Measurements from ENCODE around the gene DIDO1.

Gene DIDO1

DNA sequence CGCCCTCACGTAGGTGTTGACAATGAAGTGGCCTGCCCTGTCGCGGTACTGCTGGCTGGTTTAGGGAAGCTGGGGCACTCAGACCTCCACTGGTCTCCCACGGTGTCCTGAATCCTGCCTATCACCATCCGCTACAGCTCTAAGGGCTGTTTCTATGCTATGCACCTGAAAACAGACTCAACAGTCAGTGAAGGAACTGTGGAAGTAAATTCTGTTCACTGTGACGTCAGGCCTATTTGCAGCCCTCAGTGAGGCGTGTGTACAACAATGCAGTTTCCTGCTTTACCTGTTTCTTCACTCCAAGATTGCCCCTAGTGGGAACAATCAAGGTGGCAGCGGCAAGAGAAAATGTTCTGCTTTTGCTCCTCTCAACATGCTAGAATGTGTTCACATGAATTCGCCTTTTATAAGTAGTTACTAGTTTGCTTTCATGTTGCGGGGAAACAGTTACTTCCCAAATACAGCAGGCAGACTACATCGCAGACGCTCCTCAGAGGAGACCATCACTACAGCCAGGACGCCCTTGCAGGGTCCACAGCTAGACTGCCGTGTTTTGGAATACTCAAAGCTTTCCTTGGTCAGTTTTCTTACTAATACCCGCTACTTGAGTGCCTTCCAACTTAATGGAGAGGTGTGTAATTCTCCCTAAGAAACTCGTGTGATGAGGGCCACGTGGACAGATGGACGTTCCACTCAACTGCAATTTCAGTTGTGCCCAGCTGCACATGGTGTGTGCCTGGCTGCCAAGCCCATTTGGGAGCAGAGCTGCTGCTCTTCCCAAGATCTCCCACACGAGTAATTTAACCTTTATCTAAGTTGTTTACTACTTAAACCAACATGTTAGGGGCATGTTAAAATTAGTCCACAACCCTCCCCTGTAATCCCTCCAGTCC is 25.4 kb downstream of the DIDO1 start:
- Mint-ChIP-seq H3K9me3 (no peaks in the 10 kb centered on the region), H3K36me3 (ENCODE audit: insufficient read depth) (peaks cover 83% of the 10 kb centered on the region), H3K27me3 (no peaks in the 10 kb centered on the region), H3K4me1 (ENCODE audit: low read depth in 2 of 2) (peaks cover 26 to 38% of the 10 kb centered on the region in 2 donors), H3K27ac (peak overlapping the region in 1 of 2 donors; percentile 87), H3K4me3 (peak overlapping the region in 1 of 2 donors; percentile 73)
- no peak for DNase-seq
- peak; percentile 35 for ATAC-seq (replicated peaks)

DNA sequence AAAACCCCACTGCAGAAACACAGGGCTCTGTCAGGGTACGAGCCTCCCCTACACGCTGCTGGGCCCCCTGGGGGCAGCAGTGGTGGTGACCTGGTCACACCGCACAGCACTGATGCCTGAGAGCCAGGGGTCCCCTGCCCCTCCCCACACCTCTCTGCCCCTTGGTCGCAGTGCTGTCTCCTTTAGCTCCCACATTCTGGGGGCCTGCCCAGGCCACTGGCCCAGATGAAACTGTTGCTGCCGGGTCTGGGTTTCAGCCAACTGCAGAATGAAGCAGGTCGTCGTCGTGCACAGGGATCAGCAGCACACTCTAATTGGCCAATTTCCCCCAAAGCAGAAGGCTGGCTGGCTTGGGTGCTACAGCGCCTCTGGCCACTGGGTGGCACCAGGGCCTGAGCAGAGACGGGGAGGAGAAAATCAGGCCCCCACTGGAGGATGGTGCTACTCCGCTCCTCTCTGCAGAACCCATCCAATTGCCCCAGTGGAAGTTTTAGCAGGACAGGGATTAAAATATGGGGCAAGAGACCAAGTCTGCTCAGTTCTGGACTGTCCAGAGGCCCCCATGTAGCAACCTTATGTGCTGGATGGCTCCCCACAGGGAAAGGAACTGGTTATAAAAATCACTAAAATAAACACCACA is 26.1 kb downstream of the DIDO1 start:
- peaks cover 83% of the 10 kb centered on the region for H3K36me3 Mint-ChIP-seq (ENCODE audit: insufficient read depth)
- peaks cover 26 to 38% of the 10 kb centered on the region in 2 donors for H3K4me1 Mint-ChIP-seq (ENCODE audit: low read depth in 2 of 2)
- ATAC-seq (replicated peaks) (peak; percentile 91), DNase-seq (peak; percentile 75 to 84 (median 77))
- H3K27ac Mint-ChIP-seq = peak overlapping the region; percentile 87 to 89
- H3K27me3 Mint-ChIP-seq = no peaks in the 10 kb centered on the region
- no peaks in the 10 kb centered on the region for H3K9me3 Mint-ChIP-seq
- peak overlapping the region; percentile 27 to 73 for H3K4me3 Mint-ChIP-seq

DNA sequence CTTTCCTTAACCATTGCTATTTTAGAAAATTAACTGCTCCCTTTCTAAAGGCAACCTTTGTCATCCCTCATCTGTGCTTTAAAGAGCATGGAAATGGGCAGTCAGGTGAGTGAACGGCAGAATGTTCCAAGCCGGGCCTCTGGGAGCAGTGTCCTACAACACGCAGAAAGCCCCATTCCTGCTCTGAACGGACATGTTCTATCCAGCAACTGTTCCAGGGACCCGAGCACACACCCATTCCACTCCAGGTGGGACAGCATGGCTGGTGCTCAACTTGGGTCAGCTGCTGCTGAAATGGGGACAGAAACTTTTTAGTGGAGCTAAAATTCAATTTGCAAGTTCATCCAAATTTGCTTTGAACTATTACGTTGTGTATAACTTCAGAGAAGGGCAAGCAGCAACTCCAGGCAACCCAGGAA is 26.7 kb downstream of the DIDO1 start:
- Mint-ChIP-seq H3K4me1 (ENCODE audit: low read depth in 2 of 2) (peaks cover 26 to 35% of the 10 kb centered on the region in 2 donors), H3K4me3 (peak overlapping the region in 1 of 2 donors; percentile 73), H3K36me3 (ENCODE audit: insufficient read depth) (peaks cover 83% of the 10 kb centered on the region)

DNA sequence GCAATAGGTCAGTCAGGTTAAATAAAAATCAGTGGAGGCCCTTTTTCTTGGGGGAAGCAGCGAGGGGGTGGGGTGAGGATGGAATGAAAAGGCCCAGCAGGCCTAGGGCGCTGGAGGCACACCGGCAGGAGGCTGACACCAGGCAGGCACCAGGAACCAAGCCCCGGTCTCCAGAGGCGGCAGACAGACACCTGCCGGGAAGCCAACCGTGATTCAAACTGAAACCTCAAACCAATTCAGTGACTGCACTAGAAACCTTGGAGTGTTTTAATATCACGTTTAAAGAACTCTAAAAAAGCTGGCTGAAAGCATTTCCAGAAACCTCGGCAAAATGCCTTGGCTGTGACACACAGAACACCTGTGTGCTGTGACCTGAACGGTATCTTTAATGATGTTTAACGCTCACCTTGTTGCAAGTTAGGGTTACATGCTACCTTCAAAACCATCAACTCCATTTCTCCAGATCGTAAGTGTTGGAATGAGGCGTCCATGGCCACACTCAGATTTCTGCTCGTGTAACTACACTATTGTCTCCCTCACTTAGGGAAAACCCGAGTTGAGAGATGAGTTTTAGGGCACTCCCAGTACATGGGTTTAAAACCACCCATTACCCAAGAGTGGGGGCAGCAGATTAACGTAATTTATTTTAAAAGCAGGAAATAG is 27.2 kb downstream of the DIDO1 start:
- Mint-ChIP-seq H3K9me3 (no peaks in the 10 kb centered on the region), H3K4me1 (ENCODE audit: low read depth in 2 of 2) (peaks cover 26 to 35% of the 10 kb centered on the region in 2 donors), H3K36me3 (ENCODE audit: insufficient read depth) (peaks cover 83% of the 10 kb centered on the region), H3K27me3 (no peaks in the 10 kb centered on the region), H3K27ac (no peak overlapping the region), H3K4me3 (peak overlapping the region in 1 of 2 donors; percentile 30)
- ATAC-seq (replicated peaks) (no peak), DNase-seq (no peak)

More for the DNA sequence above, 26.7 kb downstream of the DIDO1 start:
- Mint-ChIP-seq H3K27ac (peak overlapping the region; percentile 87 to 89), H3K9me3 (no peaks in the 10 kb centered on the region), H3K27me3 (no peaks in the 10 kb centered on the region)
- no peak for ATAC-seq (replicated peaks)
- no peak for DNase-seq

DNA sequence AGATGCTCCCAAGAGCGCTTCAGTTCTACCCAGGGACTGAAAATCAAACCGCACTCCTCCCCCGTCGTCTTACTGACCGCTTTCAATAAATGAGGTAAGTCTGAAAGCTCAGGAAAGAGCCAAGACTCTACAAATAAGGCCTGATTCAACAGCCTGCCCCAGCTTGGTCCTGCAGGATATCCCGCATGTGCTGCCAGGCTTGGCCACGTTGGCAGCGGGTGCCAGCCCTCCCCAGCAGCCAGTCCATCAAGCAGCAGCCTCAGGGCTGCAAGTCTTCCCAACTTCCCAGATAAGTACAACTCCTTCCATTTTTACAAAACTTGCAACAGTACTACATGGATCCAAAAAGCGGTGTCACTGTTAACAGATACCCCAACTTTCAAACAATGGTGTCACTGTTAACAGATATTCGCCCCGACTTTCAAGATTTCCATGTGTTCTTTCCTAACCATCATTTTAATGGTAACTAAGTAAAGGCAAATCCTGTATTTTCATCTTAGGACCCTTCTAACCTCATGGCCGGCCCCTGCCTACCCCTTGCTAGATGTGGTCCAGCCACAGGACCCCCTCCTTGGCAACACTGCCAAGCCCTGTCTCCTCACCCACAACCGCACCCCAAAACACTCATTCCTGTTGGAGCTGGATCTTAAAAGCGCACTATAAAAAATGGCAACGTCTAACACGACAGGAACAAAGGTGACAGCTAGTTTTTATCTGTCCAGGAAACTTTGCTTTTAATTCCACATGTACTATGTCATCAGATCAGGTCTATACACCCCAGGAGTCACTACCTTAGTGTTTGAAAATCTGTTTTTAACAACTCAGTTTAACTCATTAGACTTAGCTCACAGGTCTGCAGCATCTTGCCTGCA is 28.0 kb downstream of the DIDO1 start:
- H3K27me3 Mint-ChIP-seq = no peaks in the 10 kb centered on the region
- H3K4me3 Mint-ChIP-seq = peak overlapping the region in 1 of 2 donors; percentile 30
- peak overlapping the region in 1 of 2 donors; percentile 38 for H3K27ac Mint-ChIP-seq
- peaks cover 26 to 35% of the 10 kb centered on the region in 2 donors for H3K4me1 Mint-ChIP-seq (ENCODE audit: low read depth in 2 of 2)
- DNase-seq (no peak), ATAC-seq (replicated peaks) (no peak)
- H3K36me3 Mint-ChIP-seq (ENCODE audit: insufficient read depth) = peaks cover 83% of the 10 kb centered on the region
- H3K9me3 Mint-ChIP-seq = no peaks in the 10 kb centered on the region

DNA sequence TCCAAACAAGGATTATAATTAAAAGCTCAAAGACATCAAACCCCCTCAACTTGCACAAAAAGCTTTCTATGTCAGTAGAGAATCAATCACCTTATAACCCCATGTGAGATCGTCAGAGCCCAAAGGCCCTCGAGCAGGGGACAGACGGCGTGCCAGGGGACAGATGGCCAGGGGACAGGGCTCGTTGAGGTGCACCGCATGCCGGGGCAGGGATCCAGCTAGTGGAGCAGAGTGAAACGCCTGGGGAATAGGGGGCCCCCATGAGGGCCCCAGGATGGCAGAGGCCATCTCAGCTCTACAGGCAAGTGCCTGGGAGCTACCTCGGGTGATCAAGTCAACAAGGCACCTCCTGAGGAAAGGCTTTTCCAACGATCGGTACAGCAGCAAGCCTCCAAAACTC is 28.6 kb downstream of the DIDO1 start:
- H3K4me3 Mint-ChIP-seq = no peak overlapping the region
- no peak for DNase-seq
- ATAC-seq (replicated peaks) = no peak
- H3K9me3 Mint-ChIP-seq = no peaks in the 10 kb centered on the region
- no peaks in the 10 kb centered on the region for H3K27me3 Mint-ChIP-seq
- H3K36me3 Mint-ChIP-seq (ENCODE audit: insufficient read depth) = peaks cover 83% of the 10 kb centered on the region
- peaks cover 26 to 35% of the 10 kb centered on the region in 2 donors for H3K4me1 Mint-ChIP-seq (ENCODE audit: low read depth in 2 of 2)
- H3K27ac Mint-ChIP-seq = peak overlapping the region in 1 of 2 donors; percentile 38

DNA sequence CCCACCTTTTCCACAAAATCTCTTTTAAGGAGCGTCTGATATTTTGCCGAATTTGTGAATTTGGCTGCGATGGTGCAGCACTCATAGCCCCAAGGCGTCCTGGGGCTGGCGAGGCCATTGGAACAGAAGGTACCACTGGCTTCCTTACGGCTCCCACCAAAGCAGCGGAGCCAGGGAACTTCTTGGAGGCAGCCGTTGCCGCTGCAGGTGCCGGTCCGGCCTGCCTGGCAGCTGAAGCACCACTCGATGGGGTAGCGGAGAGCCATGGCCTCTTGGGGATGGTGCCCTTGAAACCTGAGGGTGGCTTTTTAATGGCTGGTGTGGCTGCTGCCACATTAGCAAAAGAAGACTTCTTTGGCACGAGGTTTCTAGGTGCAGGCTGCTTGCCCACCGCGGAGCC is 29.8 kb downstream of the DIDO1 start:
- H3K9me3 Mint-ChIP-seq = no peaks in the 10 kb centered on the region
- DNase-seq (no peak), ATAC-seq (replicated peaks) (no peak)
- no peak overlapping the region for H3K27ac Mint-ChIP-seq
- H3K4me3 Mint-ChIP-seq = no peak overlapping the region
- peaks cover 26 to 35% of the 10 kb centered on the region in 2 donors for H3K4me1 Mint-ChIP-seq (ENCODE audit: low read depth in 2 of 2)
- no peaks in the 10 kb centered on the region for H3K27me3 Mint-ChIP-seq
- peaks cover 83% of the 10 kb centered on the region for H3K36me3 Mint-ChIP-seq (ENCODE audit: insufficient read depth)

DNA sequence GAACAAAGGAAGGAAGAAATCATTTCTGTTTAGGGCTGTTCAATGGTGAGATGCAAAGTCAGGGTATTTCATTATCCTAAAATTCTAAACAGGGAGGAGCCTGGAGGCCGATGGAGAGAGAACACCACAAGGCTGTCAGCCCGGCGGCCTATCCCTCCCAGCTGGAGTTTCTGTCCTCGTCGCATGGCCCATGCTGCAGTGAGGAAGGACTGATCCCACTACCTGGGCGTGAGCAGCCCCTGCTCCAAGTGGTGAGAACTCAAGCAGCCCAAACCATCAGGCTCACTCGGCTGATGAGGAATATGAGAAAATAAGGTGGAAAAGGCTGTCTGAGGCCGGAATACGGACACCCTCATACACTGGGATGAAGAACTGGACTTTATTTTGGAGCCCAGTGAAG is 30.8 kb downstream of the DIDO1 start:
- H3K27me3 Mint-ChIP-seq = no peaks in the 10 kb centered on the region
- H3K9me3 Mint-ChIP-seq = no peaks in the 10 kb centered on the region
- no peak for DNase-seq
- H3K27ac Mint-ChIP-seq = peak overlapping the region in 1 of 2 donors; percentile 65
- H3K4me1 Mint-ChIP-seq (ENCODE audit: low read depth in 2 of 2) = peaks cover 24 to 29% of the 10 kb centered on the region in 2 donors
- H3K4me3 Mint-ChIP-seq = no peak overlapping the region
- peaks cover 83% of the 10 kb centered on the region for H3K36me3 Mint-ChIP-seq (ENCODE audit: insufficient read depth)
- no peak for ATAC-seq (replicated peaks)

DNA sequence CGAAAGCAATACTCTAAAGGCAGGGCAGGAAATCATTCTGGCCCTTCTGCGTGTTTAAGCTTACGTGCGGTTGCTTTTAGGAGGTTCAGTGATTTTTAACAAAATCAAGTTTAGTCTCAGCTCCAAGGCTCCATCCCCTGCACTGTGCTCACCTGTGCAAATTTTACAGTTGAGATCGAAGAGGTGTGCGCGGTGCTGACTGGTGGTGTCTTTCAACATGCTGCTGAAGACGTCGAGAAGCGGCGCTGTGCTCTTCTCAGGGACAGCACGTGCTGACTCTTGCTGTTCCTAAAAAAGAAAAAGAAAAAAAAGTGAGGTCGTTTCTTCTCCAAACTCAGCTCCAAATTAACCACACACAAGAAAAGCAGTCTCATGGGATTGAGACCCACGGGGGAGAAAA is 32.0 kb downstream of the DIDO1 start:
- DNase-seq (no peak), ATAC-seq (replicated peaks) (no peak)
- H3K27me3 Mint-ChIP-seq = no peaks in the 10 kb centered on the region
- peaks cover 13 to 18% of the 10 kb centered on the region in 2 donors for H3K4me1 Mint-ChIP-seq (ENCODE audit: low read depth in 2 of 2)
- no peaks in the 10 kb centered on the region for H3K9me3 Mint-ChIP-seq
- no peak overlapping the region for H3K4me3 Mint-ChIP-seq
- H3K36me3 Mint-ChIP-seq (ENCODE audit: insufficient read depth) = peaks cover 88% of the 10 kb centered on the region
- no peak overlapping the region for H3K27ac Mint-ChIP-seq

DNA sequence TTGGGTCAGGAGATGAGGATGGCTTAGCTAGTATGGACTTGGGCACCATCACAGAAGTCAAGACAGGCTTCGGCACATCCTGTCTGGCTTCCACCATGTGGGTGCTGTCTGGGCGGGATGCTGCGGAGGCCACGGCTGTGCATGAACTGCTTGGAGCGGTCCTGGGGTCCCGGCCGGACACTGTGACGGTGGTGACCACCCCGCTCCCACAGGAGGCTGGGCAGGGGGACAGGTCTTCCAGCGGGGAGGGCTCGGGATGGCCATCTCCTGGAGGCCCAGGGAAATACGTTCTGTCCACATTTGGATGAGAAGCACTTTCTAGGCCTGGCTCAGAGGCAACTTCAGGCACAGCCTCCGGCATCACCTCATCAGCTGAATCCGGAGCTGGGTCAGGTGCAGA is 32.6 kb downstream of the DIDO1 start:
- no peak overlapping the region for H3K27ac Mint-ChIP-seq

DNA sequence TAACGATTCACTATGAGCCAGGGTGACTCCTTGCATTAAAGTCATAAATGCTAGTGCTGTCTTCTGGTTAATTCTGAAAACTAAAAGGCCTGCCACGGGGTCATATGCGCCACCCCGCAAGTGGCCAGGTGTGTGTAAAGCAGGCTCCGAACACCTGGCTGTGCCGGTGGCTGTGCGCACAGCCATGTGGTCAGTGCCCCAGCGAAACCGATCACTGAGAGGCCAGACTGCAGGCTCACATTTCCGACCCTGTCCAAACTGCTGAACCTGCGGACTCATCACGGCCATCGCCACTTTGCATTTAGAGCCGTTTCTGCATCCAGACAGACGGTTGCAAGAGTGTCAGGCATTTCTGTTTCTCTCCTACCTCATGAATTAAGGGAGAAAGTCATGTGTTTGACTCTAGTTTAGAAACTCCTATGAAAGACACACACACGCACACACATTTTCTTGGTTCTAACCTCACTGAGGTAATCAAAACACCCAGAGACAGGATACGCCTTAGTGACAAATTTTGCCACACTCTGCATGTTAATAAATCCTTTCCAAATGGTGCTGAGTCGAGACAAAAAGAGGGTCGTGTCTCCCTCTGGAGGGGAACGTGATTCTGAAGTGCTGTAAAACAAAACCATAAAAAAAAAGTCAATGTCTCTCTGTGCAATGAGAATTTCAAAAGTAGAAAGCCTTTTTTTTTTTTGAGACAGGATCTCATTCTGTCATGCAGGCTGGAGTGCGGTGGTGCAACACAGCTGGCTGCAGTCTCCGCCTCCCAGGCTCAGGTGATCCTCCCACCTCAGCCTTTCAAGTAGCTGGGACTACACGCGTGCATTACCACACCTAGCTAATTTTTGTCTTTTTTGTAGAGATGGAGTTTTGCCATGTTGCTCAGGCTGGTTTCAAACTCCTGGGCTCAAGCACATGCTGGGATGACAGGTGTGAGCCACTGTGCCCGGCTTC is 33.7 kb downstream of the DIDO1 start:
- DNase-seq (no peak), ATAC-seq (replicated peaks) (no peak)
- Mint-ChIP-seq H3K4me3 (no peak overlapping the region), H3K9me3 (no peaks in the 10 kb centered on the region), H3K36me3 (ENCODE audit: insufficient read depth) (peaks cover 90% of the 10 kb centered on the region), H3K27me3 (no peaks in the 10 kb centered on the region), H3K4me1 (ENCODE audit: low read depth in 2 of 2) (peaks cover 2 to 3% of the 10 kb centered on the region in 2 donors), H3K27ac (no peak overlapping the region)

More for the DNA sequence above, 32.6 kb downstream of the DIDO1 start:
- ATAC-seq (replicated peaks) = no peak
- Mint-ChIP-seq H3K9me3 (no peaks in the 10 kb centered on the region), H3K4me3 (no peak overlapping the region), H3K36me3 (ENCODE audit: insufficient read depth) (peaks cover 91% of the 10 kb centered on the region), H3K4me1 (ENCODE audit: low read depth in 2 of 2) (peaks cover 8 to 12% of the 10 kb centered on the region in 2 donors), H3K27me3 (no peaks in the 10 kb centered on the region)
- DNase-seq = no peak

DNA sequence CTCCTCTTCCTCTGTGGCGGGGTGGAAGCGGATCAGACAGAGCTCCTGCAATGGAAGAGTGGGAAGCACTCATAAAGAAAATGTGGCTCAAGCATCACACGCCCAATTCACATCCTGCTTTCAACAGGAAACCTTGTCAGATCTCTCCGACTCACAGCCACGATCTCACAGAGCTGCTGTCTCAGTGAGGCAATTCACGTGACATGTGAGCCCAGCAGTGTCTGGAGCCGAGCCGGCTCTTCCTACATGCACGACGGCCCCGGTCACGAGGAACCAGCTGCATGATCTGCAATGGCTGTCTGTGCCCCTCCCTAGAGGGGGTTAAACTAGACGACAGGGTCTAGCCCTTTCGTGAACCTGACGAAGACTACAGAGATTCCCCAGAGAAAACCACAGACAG is 35.2 kb downstream of the DIDO1 start:
- H3K4me1 Mint-ChIP-seq (ENCODE audit: low read depth in 2 of 2) = peaks cover 4 to 6% of the 10 kb centered on the region in 2 donors
- H3K9me3 Mint-ChIP-seq = no peaks in the 10 kb centered on the region
- peaks cover 85% of the 10 kb centered on the region for H3K36me3 Mint-ChIP-seq (ENCODE audit: insufficient read depth)
- no peaks in the 10 kb centered on the region for H3K27me3 Mint-ChIP-seq
- DNase-seq (no peak), ATAC-seq (replicated peaks) (peak; percentile 36)
- H3K27ac Mint-ChIP-seq = peak overlapping the region; percentile 35 to 76
- H3K4me3 Mint-ChIP-seq = no peak overlapping the region

Measured in effector memory CD8-positive, alpha-beta T cell (primary cell).